ENCODE results near the gene SLC44A3.

The SLC44A3 gene

GRCh38 chr1:94922761-94923331, 102.7 kb downstream of the SLC44A3 start:
- Histone ChIP-seq H3K4me3 (ENCODE audit: low read length) (no peak overlapping the region), H3K9ac (ENCODE audit: low read length) (peak overlapping the region; percentile 33), H3K4me1 (ENCODE audit: control insufficient read depth, insufficient read depth, low read length) (peaks cover 32% of the 10 kb centered on the region), H3K27me3 (ENCODE audit: control insufficient read depth, insufficient read depth, low read length) (peaks cover 3% of the 10 kb centered on the region), H3K9me3 (ENCODE audit: control insufficient read depth, low read length) (no peaks in the 10 kb centered on the region), H3K36me3 (ENCODE audit: control insufficient read depth, insufficient read depth, low read length) (no peaks in the 10 kb centered on the region)

DNA sequence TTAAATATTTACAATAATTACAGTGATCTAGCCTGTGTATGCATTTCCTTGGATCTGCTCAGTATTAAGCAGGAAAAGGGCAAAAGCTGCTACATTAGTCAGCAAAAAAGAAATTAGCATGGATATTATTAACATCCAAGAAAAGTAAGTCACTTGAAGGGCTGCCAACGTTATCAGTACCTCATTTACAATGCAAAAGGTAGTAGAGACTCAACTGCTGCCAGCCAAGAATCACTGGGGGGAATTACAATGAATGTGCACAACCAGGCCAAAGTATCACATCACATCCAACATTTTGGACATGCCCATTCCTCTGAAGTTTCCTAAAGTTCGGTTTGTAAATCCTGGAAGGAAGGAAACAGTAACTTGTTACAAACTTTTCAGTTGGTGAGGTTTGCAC, 104.8 kb downstream of the SLC44A3 start:
- Histone ChIP-seq H3K27me3 (ENCODE audit: control insufficient read depth, insufficient read depth, low read length) (peaks cover 3% of the 10 kb centered on the region), H3K4me1 (ENCODE audit: control insufficient read depth, insufficient read depth, low read length) (peaks cover 26% of the 10 kb centered on the region), H3K36me3 (ENCODE audit: control insufficient read depth, insufficient read depth, low read length) (no peaks in the 10 kb centered on the region), H3K9me3 (ENCODE audit: control insufficient read depth, low read length) (no peaks in the 10 kb centered on the region), H3K9ac (ENCODE audit: low read length) (peak overlapping the region; percentile 81), H3K4me3 (ENCODE audit: low read length) (peak overlapping the region; percentile 9)

DNA sequence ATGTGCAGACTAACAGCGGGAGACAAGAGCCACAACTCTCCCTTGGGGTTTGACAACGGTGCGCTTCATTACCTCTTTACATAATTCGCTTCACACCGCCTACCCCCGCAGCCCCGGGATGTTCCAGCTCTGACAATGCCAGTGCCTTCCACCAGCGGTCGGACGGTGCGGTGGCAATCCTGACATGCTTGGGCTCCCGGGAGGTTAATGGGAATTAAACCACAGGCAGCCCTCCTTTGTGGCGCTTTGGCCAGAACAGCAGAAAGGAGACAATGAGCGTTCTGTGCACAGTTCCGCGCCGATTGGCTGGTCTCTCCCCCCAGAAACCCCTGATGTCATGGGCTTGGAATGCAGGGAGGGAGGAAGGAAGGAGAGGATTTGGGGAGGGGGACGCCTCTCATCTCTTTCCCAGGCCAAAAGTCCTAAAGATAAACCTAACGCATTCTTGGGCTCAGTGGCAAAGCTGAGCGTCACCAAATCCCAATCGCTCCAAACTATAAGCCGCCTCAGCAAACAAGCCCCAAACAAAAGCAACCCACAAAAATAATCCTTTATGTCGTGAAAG, 105.5 kb downstream of the SLC44A3 start:
- peak overlapping the region; percentile 38 for H3K4me3 ChIP-seq (ENCODE audit: low read length)
- peaks cover 3% of the 10 kb centered on the region for H3K27me3 ChIP-seq (ENCODE audit: control insufficient read depth, insufficient read depth, low read length)
- H3K4me1 ChIP-seq (ENCODE audit: control insufficient read depth, insufficient read depth, low read length): peaks cover 19% of the 10 kb centered on the region
- peak overlapping the region; percentile 81 for H3K9ac ChIP-seq (ENCODE audit: low read length)
- no peaks in the 10 kb centered on the region for H3K36me3 ChIP-seq (ENCODE audit: control insufficient read depth, insufficient read depth, low read length)
- H3K9me3 ChIP-seq (ENCODE audit: control insufficient read depth, low read length): no peaks in the 10 kb centered on the region

DNA sequence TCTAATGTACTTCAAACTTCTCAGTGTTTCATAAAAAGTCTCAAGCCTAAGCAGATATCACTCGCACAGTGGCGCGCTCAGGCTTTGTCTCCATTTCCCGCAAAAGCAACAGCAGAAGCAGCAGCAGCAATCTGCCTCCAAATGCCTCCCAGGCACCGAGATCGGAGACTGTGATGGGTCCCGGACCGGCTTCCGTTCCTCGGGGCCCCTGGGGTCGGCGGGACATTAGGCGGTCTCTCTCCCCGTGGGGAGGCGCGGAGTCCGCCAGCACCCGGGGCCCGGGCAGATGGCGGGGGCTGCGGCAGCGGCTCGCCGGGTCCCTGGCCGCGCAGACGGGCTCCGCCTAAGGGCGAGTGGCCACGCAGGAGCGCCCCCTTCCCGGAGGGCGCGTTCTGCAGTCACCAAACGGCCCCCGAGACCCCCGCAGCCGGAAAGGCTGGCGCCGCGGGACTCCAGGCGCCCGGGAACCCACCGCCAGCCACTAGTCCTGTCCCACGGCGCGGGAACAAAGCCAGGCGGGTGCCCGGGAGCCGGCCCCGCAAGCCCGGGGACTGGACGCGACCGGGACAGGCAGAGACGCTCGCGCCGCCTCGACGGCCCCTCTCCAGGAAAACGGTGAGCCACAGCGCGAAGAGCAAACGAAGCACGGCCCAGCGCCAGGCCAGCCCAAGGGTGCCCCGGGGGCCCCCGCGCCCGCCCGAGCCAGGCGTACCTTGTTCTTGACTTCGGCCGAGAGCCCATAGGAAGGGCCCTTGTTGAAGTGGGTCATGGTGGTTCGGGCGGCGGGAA, 106.2 kb downstream of the SLC44A3 start:
- Histone ChIP-seq H3K4me1 (ENCODE audit: control insufficient read depth, insufficient read depth, low read length) (peaks cover 19% of the 10 kb centered on the region), H3K9me3 (ENCODE audit: control insufficient read depth, low read length) (no peaks in the 10 kb centered on the region), H3K27me3 (ENCODE audit: control insufficient read depth, insufficient read depth, low read length) (peaks cover 3% of the 10 kb centered on the region)

DNA sequence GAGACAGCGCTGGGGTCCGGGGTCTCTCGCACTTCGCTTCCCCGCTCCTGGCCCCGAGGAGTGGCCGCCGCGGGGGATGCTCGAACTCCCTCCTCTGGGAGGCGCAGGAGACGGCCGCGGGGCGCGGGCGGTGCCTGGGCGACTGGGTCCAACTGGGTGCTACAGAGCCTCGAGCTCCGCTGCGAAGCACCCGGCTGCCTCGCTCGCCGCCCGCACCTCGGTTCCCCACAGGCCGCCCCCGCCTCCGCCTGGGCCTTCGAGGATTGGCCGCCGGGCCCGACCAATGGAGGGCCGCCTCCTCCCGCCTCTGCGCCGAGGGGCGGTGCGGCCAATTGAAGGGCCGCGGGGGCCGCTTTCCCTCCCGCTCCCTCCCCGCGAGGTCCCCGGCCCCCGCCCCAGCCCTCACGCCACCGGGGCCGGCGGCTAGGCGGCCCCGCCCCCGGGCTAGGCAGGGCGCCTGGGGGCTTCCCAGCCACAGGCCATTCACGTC, 106.8 kb downstream of the SLC44A3 start, which contains the start of gene CNN3:
Gene CNN3 (minus strand): TSS at position 196 of the 490 bp plus-strand sequence. CDS start 216 bp downstream, outside the sequence.
- peaks cover 19% of the 10 kb centered on the region for H3K4me1 ChIP-seq (ENCODE audit: control insufficient read depth, insufficient read depth, low read length)
- peak within 1 kb of the TSS; percentile 81 for H3K9ac ChIP-seq (ENCODE audit: low read length)

More for the DNA sequence above, 106.2 kb downstream of the SLC44A3 start:
- Histone ChIP-seq H3K36me3 (ENCODE audit: control insufficient read depth, insufficient read depth, low read length) (no peaks in the 10 kb centered on the region), H3K4me3 (ENCODE audit: low read length) (peak overlapping the region; percentile 38), H3K9ac (ENCODE audit: low read length) (peak overlapping the region; percentile 81)

GRCh38 chr1:94927405-94928175, 107.4 kb downstream of the SLC44A3 start:
- Histone ChIP-seq H3K4me3 (ENCODE audit: low read length) (no peak overlapping the region), H3K4me1 (ENCODE audit: control insufficient read depth, insufficient read depth, low read length) (peaks cover 19% of the 10 kb centered on the region), H3K27me3 (ENCODE audit: control insufficient read depth, insufficient read depth, low read length) (peaks cover 3% of the 10 kb centered on the region), H3K9me3 (ENCODE audit: control insufficient read depth, low read length) (no peaks in the 10 kb centered on the region), H3K36me3 (ENCODE audit: control insufficient read depth, insufficient read depth, low read length) (no peaks in the 10 kb centered on the region), H3K9ac (ENCODE audit: low read length) (peak overlapping the region; percentile 77)

More for the DNA sequence above, 106.8 kb downstream of the SLC44A3 start, which contains the start of gene CNN3:
- Histone ChIP-seq H3K36me3 (ENCODE audit: control insufficient read depth, insufficient read depth, low read length) (no peaks in the 10 kb centered on the region), H3K9me3 (ENCODE audit: control insufficient read depth, low read length) (no peaks in the 10 kb centered on the region), H3K4me3 (ENCODE audit: low read length) (peak within 1 kb of the TSS; percentile 38), H3K27me3 (ENCODE audit: control insufficient read depth, insufficient read depth, low read length) (peaks cover 3% of the 10 kb centered on the region)

DNA sequence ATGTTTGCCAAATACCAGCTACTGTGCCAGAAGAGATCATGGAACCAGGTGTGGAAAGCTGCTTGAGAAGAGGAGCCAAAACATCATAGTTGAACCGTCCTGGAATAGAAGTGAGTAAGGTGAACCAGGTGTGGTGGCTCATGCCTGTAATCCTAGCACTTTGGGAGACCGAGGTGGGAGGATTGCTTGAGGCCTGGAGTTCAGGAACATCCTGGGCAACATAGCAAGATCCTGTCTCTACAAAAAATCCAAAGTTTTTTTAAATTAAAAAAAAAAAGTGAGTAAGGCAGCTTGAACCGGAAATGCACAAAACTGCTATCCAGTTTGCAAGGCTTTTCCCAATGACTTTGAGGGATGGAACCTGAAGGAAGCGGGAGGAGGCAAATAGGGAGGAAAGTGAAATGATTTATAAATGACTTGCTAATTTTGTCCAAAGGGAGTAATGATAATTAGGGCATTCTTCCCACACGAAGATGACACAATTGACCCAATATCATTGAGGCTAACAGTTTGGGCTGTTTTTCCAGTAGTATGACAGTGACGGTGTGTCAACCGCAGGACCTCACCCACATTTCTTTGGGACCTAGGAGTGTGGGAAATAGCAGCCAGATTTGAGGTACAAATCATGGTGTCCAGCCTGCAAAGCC, 108.3 kb downstream of the SLC44A3 start:
- no peaks in the 10 kb centered on the region for H3K36me3 ChIP-seq (ENCODE audit: control insufficient read depth, insufficient read depth, low read length)
- H3K4me3 ChIP-seq (ENCODE audit: low read length): no peak overlapping the region

DNA sequence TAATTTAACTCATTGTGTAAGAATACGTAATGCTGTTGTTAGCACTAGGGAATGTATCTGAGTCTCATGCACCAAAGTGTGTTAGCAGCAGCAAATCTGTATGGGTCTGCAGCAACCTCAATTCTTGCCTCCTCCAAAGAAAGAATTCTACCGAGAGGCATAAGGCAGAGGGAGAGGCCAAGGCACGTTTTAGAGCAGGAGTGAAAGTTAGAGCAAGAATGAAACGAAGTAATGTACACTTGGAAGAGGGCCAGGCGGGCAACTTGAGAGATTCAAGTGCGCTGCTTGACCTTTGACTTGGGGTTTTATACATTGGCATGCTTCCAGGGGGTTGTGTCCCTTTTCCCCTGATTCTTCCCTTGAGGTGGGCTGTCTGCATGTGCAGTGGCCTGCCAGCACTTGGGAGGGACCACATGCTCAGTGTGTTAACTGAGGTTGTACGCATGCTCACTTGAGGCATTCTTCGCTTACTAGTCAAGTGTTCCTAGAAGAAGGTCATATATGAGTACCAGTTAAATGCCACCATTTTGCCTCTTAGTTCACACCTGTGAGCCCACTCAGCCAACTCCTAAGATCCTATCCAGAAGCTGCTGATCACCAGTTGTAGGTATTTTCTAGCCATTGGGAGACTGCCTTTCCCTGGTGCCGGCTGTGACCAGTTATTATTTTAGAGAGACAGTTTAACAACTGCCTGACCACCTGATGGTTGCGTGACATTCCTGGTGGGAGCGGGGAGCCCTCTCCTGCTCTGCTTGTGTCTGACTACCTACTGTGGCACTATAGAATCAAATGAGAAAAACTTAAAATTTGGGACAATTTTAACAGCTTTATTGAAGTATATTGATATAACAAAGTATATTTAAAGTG, 109.4 kb downstream of the SLC44A3 start:
- no peaks in the 10 kb centered on the region for H3K36me3 ChIP-seq (ENCODE audit: control insufficient read depth, insufficient read depth, low read length)
- H3K4me1 ChIP-seq (ENCODE audit: control insufficient read depth, insufficient read depth, low read length): peaks cover 12% of the 10 kb centered on the region
- no peaks in the 10 kb centered on the region for H3K9me3 ChIP-seq (ENCODE audit: control insufficient read depth, low read length)
- H3K27me3 ChIP-seq (ENCODE audit: control insufficient read depth, insufficient read depth, low read length): peaks cover 3% of the 10 kb centered on the region
- H3K9ac ChIP-seq (ENCODE audit: low read length): no peak overlapping the region
- H3K4me3 ChIP-seq (ENCODE audit: low read length): no peak overlapping the region

More for the DNA sequence above, 108.3 kb downstream of the SLC44A3 start:
- peak overlapping the region; percentile 77 for H3K9ac ChIP-seq (ENCODE audit: low read length)
- no peaks in the 10 kb centered on the region for H3K9me3 ChIP-seq (ENCODE audit: control insufficient read depth, low read length)
- peaks cover 17% of the 10 kb centered on the region for H3K4me1 ChIP-seq (ENCODE audit: control insufficient read depth, insufficient read depth, low read length)
- H3K27me3 ChIP-seq (ENCODE audit: control insufficient read depth, insufficient read depth, low read length): peaks cover 3% of the 10 kb centered on the region

GRCh38 chr1:94931254-94931841, 111.2 kb downstream of the SLC44A3 start:
- no peak overlapping the region for H3K9ac ChIP-seq (ENCODE audit: low read length)
- peaks cover 9% of the 10 kb centered on the region for H3K4me1 ChIP-seq (ENCODE audit: control insufficient read depth, insufficient read depth, low read length)
- H3K4me3 ChIP-seq (ENCODE audit: low read length): no peak overlapping the region
- H3K36me3 ChIP-seq (ENCODE audit: control insufficient read depth, insufficient read depth, low read length): no peaks in the 10 kb centered on the region
- H3K9me3 ChIP-seq (ENCODE audit: control insufficient read depth, low read length): no peaks in the 10 kb centered on the region
- no peaks in the 10 kb centered on the region for H3K27me3 ChIP-seq (ENCODE audit: control insufficient read depth, insufficient read depth, low read length)

DNA sequence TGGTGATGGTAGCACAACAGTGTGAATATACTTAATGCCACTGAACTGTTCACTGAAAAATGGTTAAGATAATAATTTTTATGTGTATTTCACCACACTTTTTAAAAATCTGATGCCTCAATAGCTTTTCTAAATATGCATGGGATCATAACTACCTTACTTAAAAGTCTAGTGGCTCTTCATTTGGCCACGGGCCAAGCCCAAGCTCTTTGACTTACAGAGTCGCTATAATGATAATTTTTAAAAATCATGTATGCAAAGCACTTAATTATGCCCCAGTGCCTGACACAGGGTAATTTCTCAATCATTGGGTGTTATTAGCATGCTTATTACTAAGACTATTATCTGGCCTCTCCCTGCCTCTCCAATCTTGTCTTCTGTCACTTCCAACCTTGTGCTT, 114.4 kb downstream of the SLC44A3 start:
- Histone ChIP-seq H3K27me3 (ENCODE audit: control insufficient read depth, insufficient read depth, low read length) (no peaks in the 10 kb centered on the region), H3K36me3 (ENCODE audit: control insufficient read depth, insufficient read depth, low read length) (no peaks in the 10 kb centered on the region), H3K4me1 (ENCODE audit: control insufficient read depth, insufficient read depth, low read length) (no peaks in the 10 kb centered on the region), H3K4me3 (ENCODE audit: low read length) (no peak overlapping the region), H3K9me3 (ENCODE audit: control insufficient read depth, low read length) (no peaks in the 10 kb centered on the region), H3K9ac (ENCODE audit: low read length) (no peak overlapping the region)

Data from mucosa of stomach (tissue), 1 donor.